Neural cell (in vitro differentiated cells): ENCODE data around the gene ASCL2. TPM values are rescaled to one million over a fixed set of nuclear protein-coding genes. Genes with fewer than 3 reads are reported as not detected.

Source experiments
- H2AFZ ChIP-seq: fragments of 200-600, 300-800 bp; sonication (generic), shearing (Covaris generic); 2 replicates; pipeline ENCODE4 v1.6.0; 2014; ENCODE audit warnings: low read depth, mild to moderate bottlenecking, antibody characterized with exemption, low read length, moderate library complexity
- H3F3A ChIP-seq: fragments of 200-600 bp; shearing (Covaris generic); 2 replicates; pipeline ENCODE4 v1.6.1; 2016; ENCODE audit warnings: mild to moderate bottlenecking, moderate library complexity, mixed read lengths, antibody characterized with exemption, low read length; ENCODE audit not compliant: insufficient read depth, poor library complexity, severe bottlenecking
- H3K27ac ChIP-seq: fragments of 200-600, 300-800 bp; sonication (generic), shearing (Covaris generic); 2 replicates; pipeline ENCODE4 v1.5.1; 2014; ENCODE audit warnings: mild to moderate bottlenecking, low read length, moderate library complexity
- H3K27me3 ChIP-seq: fragments of 300-800, 200-600 bp; sonication (generic), shearing (Covaris generic); 2 replicates; pipeline ENCODE4 v1.6.0; 2014; ENCODE audit warnings: mild to moderate bottlenecking, low read depth, low read length, moderate library complexity; ENCODE audit not compliant: insufficient read depth
- H3K36me3 ChIP-seq: fragments of 300-800, 200-600 bp; sonication (generic), shearing (Covaris generic); 2 replicates; pipeline ENCODE4 v1.5.1; 2014; ENCODE audit warnings: mild to moderate bottlenecking, antibody characterized with exemption, low read length, moderate library complexity; ENCODE audit not compliant: insufficient read depth
- H3K4me2 ChIP-seq: fragments of 300-800, 200-600 bp; sonication (generic), shearing (Covaris generic); 2 replicates; pipeline ENCODE4 v1.6.0; 2014; ENCODE audit warnings: mild to moderate bottlenecking, low read length
- H3K4me3 ChIP-seq: fragments of 300-800, 200-600 bp; sonication (generic), shearing (Covaris generic); 2 replicates; pipeline ENCODE4 v1.5.1; 2014; ENCODE audit warnings: mild to moderate bottlenecking, low read length, moderate library complexity
- H3K79me2 ChIP-seq: fragments of 200-600 bp; shearing (Covaris generic); replicated peaks from 2 replicates; pipeline ENCODE4 v1.6.0; 2014; ENCODE audit warnings: mild to moderate bottlenecking, low read length, moderate library complexity; ENCODE audit not compliant: insufficient read depth
- H3K9ac ChIP-seq: fragments of 300-800, 200-600 bp; sonication (generic), shearing (Covaris generic); 2 replicates; pipeline ENCODE4 v1.6.1; 2016; ENCODE audit warnings: mild to moderate bottlenecking, low read length, mixed read lengths
- H3K9me2 ChIP-seq: fragments of 200-600 bp; shearing (Covaris generic); 2 replicates; pipeline ENCODE4 v1.6.1; 2016; ENCODE audit warnings: mild to moderate bottlenecking, low read length, mixed read lengths; ENCODE audit not compliant: insufficient read depth
- H3K9me3 ChIP-seq: fragments of 200-600, 300-800 bp; sonication (generic), shearing (Covaris generic); 2 replicates; pipeline ENCODE4 v1.6.1; 2016; ENCODE audit warnings: mild to moderate bottlenecking, mixed run types, low read length, moderate library complexity, mixed read lengths
- H4K20me1 ChIP-seq: fragments of 200-600 bp; shearing (Covaris generic); 2 replicates; pipeline ENCODE4 v1.6.1; 2016; ENCODE audit warnings: mild to moderate bottlenecking, mixed run types; ENCODE audit not compliant: insufficient read depth
- CTCF ChIP-seq: fragments of 450-650 bp; IDR thresholded peaks from 2 replicates; pipeline ENCODE4 v1.5.1; 2014; ENCODE audit warnings: antibody characterized with exemption, mild to moderate bottlenecking, moderate library complexity; ENCODE audit not compliant: poor library complexity, severe bottlenecking
- EP300 ChIP-seq: fragments of 450-650 bp; conservative IDR thresholded peaks from 2 replicates; pipeline ENCODE4 v1.6.1; 2014; ENCODE audit warnings: antibody characterized with exemption, mild to moderate bottlenecking, moderate library complexity; ENCODE audit not compliant: poor library complexity, severe bottlenecking
- EZH2 ChIP-seq: fragments of 200-600, 300-800 bp; shearing (Covaris generic), sonication (generic); IDR thresholded peaks from 2 replicates; pipeline ENCODE4 v1.6.1; 2014; ENCODE audit warnings: antibody characterized with exemption, low read length, borderline replicate concordance, mild to moderate bottlenecking; ENCODE audit not compliant: insufficient read depth, poor library complexity, severe bottlenecking
- MXI1 ChIP-seq: fragments of 450-650 bp; conservative IDR thresholded peaks from 2 replicates; pipeline ENCODE4 v1.6.1; 2014; ENCODE audit warnings: antibody characterized with exemption, mild to moderate bottlenecking; ENCODE audit not compliant: poor library complexity, severe bottlenecking
- POLR2AphosphoS5 ChIP-seq: IDR thresholded peaks from 2 replicates; pipeline ENCODE4 v1.6.1; 2012
- RAD21 ChIP-seq: fragments of 450-650 bp; conservative IDR thresholded peaks from 2 replicates; pipeline ENCODE4 v1.6.1; 2014; ENCODE audit warnings: antibody characterized with exemption, mild to moderate bottlenecking, moderate library complexity
- SMC3 ChIP-seq: fragments of 450-650 bp; conservative IDR thresholded peaks from 2 replicates; pipeline ENCODE4 v1.6.1; 2014; ENCODE audit warnings: antibody characterized with exemption, mild to moderate bottlenecking, moderate library complexity; ENCODE audit not compliant: poor library complexity
- TAF1 ChIP-seq: IDR thresholded peaks from 2 replicates; pipeline ENCODE4 v1.6.1; 2012; ENCODE audit warnings: low read depth
- polyA plus RNA-seq: library from polyadenylated mRNA; depleted of rRNA; stranded (reverse); fragments of >200 nt; gene quantifications from 2 replicates; pipeline ENCODE4 v1.2.3, GENCODE V29; 2014
- TF ChIP-seq, protein P1 (sequence below): IDR thresholded peaks from 2 replicates; pipeline ENCODE4 v1.6.1; 2012; ENCODE audit warnings: borderline replicate concordance

ASCL2 gene
- polyA plus RNA-seq, 1 donor from 2014 or later: not detected

DNA sequence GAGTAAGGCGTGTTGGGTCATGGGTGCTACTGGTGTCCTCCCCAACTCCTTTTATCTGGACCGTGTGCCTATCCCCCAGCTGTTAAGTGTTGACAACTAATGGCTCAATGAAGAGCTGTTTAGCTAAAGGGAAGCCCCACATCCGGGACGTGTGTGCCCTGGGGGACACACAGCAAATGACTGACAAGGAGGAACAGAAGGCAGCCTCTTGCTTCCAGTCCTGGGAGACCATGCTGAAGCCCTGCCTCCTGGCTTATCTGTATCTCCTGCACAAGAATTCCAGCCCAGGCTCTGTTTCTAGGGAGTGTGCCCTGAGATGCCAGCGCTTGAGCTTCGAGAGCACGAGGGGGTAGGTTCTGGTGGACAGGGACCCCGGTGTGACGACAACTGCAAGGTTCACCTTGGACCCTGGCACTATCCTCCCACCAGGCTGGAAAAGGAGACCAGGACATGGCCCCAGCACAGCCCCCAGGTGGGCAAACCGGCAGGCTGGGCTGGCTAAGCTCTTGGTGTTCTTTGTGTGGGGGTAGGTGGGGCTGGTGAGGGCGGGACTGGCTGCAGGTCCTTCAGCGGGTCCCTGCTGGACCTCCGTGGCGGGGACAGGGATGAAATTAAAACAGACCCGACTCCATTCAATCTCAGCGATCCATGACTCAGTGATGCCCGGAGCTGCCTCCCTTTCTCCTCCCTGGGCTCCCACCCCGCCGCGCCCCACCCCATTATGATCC is 21.0 kb downstream of the ASCL2 start:
- Histone ChIP-seq H3K9ac (no peak overlapping the region), H3K27ac (no peak overlapping the region), H2AFZ (no peak overlapping the region), H3K27me3 (no peaks in the 10 kb centered on the region), H3K9me3 (no peaks in the 10 kb centered on the region), H4K20me1 (no peaks in the 10 kb centered on the region), H3F3A (no peaks in the 10 kb centered on the region), H3K79me2 (no peaks in the 10 kb centered on the region), H3K4me2 (no peak overlapping the region), H3K4me3 (no peak overlapping the region), H3K36me3 (no peaks in the 10 kb centered on the region), H3K9me2 (no peaks in the 10 kb centered on the region)
- TF ChIP-seq MXI1: no peak
- TF ChIP-seq TAF1: no peak
- no peak for TF ChIP-seq EP300
- no peak for TF ChIP-seq POLR2AphosphoS5
- TF ChIP-seq CTCF: no peak

GRCh38 chr11:2248762-2249161 is 21.6 kb downstream of the ASCL2 start:
- TF ChIP-seq, protein P1, sequence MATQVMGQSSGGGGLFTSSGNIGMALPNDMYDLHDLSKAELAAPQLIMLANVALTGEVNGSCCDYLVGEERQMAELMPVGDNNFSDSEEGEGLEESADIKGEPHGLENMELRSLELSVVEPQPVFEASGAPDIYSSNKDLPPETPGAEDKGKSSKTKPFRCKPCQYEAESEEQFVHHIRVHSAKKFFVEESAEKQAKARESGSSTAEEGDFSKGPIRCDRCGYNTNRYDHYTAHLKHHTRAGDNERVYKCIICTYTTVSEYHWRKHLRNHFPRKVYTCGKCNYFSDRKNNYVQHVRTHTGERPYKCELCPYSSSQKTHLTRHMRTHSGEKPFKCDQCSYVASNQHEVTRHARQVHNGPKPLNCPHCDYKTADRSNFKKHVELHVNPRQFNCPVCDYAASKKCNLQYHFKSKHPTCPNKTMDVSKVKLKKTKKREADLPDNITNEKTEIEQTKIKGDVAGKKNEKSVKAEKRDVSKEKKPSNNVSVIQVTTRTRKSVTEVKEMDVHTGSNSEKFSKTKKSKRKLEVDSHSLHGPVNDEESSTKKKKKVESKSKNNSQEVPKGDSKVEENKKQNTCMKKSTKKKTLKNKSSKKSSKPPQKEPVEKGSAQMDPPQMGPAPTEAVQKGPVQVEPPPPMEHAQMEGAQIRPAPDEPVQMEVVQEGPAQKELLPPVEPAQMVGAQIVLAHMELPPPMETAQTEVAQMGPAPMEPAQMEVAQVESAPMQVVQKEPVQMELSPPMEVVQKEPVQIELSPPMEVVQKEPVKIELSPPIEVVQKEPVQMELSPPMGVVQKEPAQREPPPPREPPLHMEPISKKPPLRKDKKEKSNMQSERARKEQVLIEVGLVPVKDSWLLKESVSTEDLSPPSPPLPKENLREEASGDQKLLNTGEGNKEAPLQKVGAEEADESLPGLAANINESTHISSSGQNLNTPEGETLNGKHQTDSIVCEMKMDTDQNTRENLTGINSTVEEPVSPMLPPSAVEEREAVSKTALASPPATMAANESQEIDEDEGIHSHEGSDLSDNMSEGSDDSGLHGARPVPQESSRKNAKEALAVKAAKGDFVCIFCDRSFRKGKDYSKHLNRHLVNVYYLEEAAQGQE: no peak
- TF ChIP-seq SMC3 (no peak), POLR2AphosphoS5 (no peak), EZH2 (no peak), RAD21 (no peak), TAF1 (no peak), CTCF (no peak), EP300 (no peak), MXI1 (no peak)
- H3K36me3 ChIP-seq: no peaks in the 10 kb centered on the region

More at GRCh38 chr11:2248762-2249161, 21.6 kb downstream of the ASCL2 start:
- Histone ChIP-seq H2AFZ (no peak overlapping the region), H3F3A (no peaks in the 10 kb centered on the region), H3K9ac (no peak overlapping the region), H3K79me2 (no peaks in the 10 kb centered on the region), H3K4me2 (no peak overlapping the region), H3K27ac (no peak overlapping the region), H3K9me3 (no peaks in the 10 kb centered on the region), H3K9me2 (no peaks in the 10 kb centered on the region), H3K4me3 (no peak overlapping the region), H3K27me3 (no peaks in the 10 kb centered on the region), H4K20me1 (no peaks in the 10 kb centered on the region)
